Peyer's patch (tissue), 4 donors: Measurements from ENCODE around the gene SLC7A11.

ENCODE experiments used
- CTCF ChIP-seq, 6 experiments: fragments of 450-650 bp in 4 of 6; fragments of 200-600 bp in 2 of 6; sonication (generic) in 1 of 6; IDR thresholded peaks; one replicate each; pipeline ENCODE4 v1.5.1; 2017 to 2019; ENCODE audit warnings: antibody characterized with exemption in 6 of 6, mild to moderate bottlenecking in 3 of 6, moderate library complexity in 1 of 6
- POLR2A ChIP-seq, 2 donors: fragments of 450-650 bp; IDR thresholded peaks; one replicate each; pipeline ENCODE4 v1.5.1; 2017; ENCODE audit warnings: antibody characterized with exemption in 2 of 2, mild to moderate bottlenecking in 2 of 2, moderate library complexity in 2 of 2

DNA sequence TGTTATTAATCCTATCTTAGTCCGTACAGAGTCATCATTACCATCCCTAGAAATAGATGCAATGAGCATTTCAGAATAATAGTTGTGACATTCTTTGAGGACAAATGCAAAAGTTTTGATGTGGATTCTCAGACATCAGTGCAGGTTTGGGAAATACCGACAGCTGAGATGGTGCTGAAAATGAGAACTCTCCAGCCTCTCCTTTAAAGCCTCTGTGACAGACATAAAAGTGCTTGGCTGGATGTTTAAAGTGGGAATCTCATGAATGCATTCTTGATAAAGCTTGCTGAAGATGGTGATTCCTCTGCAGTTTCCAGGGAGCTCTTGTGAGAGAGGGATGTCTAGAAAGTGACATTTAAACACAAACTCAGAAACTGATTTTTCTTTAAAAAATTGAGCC is 35.0 kb upstream of the SLC7A11 start:
- no peak for TF ChIP-seq CTCF (IDR thresholded peaks at IDR 0.05)
- no peak for TF ChIP-seq POLR2A (IDR thresholded peaks at IDR 0.05)
